Endometrium (tissue), 2 donors: Measurements from ENCODE around the gene UCMA.

Source experiments
- FAIRE-seq: peaks from 2 replicates; lab custom pipeline; 2012; peaks lifted over from hg19 to GRCh38; lab: Jason Lieb, UNC
- donor health status: control.
- donor health status: control.

UCMA gene

DNA sequence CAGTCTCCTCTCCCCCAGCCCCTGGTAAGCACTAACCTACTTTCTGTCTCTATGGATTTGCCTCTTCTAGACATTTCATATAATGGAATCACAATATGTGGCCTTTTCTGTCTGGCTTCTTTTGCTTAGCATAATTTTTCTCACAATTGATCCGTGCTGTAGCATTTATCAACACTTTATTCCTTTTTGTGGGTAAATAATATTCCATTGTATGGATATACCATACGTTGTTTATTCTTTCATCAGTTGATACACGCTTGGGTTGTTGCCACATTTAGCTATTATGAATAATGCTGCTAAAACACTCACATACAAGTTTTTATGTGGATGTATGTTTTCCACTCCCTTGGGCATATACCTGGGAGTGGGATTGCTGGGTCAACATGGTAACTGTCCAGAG lies 47.0 kb downstream of the UCMA start:
- no peak for FAIRE-seq

GRCh38 chr10:13184730-13185514 lies 49.3 kb downstream of the UCMA start:
- no peak for FAIRE-seq

GRCh38 chr10:13184276-13184675 lies 49.9 kb downstream of the UCMA start:
- FAIRE-seq, result no peak

- FAIRE-seq, result no peak
Measured at GRCh38 chr10:13183625-13184024, 50.5 kb downstream of the UCMA start.

DNA sequence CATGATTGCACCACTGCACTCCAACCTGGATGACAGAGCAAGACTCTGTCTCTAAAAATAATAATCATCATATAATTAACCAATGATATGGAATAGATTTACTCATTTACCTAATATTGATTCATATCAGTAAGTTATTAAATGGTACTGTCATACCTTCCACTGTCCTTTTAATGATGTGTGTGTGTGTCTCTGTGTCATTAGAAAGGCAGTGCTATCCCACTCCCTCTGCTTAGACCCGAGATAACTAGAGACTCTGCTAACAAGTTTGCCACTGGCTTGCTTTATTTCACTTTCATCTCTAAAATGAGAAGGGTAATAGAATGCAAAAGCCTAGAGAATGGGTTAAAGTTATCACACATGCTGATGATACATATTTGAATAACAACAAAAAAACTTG lies 51.8 kb downstream of the UCMA start:
- FAIRE-seq, result no peak

GRCh38 chr10:13180788-13181187 lies 53.4 kb downstream of the UCMA start:
- FAIRE-seq, result no peak

- no peak for FAIRE-seq
Measured at GRCh38 chr10:13173616-13174015, 60.6 kb downstream of the UCMA start.
